Measurements from ENCODE around the gene ZNF107. TPM values are rescaled to one million over a fixed set of nuclear protein-coding genes. Genes with fewer than 3 reads are reported as not detected.

ZNF107 gene
- total RNA-seq (1 to 10 TPM; 3.8 to 7.3 TPM), polyA plus RNA-seq (ENCODE audit: insufficient read length in 6 of 6) (10 to 100 TPM in 5 of 6 donors, 1 to 10 TPM in 1; 10.0 to 13.1 (median 11.7) TPM)
- long read RNA-seq, donor 1, full-length matches to known transcripts = 4 of 4 reads
- long read RNA-seq, donor 1, partial matches to known transcripts = 0 of 4 reads
- long read RNA-seq, donor 1, other reads (novel, unspliced or antisense) = 0 of 4 reads
- long read RNA-seq, donor 2, full-length matches to known transcripts = 6 of 6 reads
- long read RNA-seq, donor 2, partial matches to known transcripts = 0 of 6 reads
- long read RNA-seq, donor 2, other reads (novel, unspliced or antisense) = 0 of 6 reads
- long read RNA-seq, donor 3, full-length matches to known transcripts = 2 of 2 reads
- long read RNA-seq, donor 3, partial matches to known transcripts = 0 of 2 reads
- long read RNA-seq, donor 3, other reads (novel, unspliced or antisense) = 0 of 2 reads
- long read RNA-seq, donor 4, partial matches to known transcripts = 0 of 2 reads
- long read RNA-seq, donor 4, other reads (novel, unspliced or antisense) = 2 of 2 reads
- long read RNA-seq, donor 5, full-length matches to known transcripts = 4 of 4 reads
- long read RNA-seq, donor 5, partial matches to known transcripts = 0 of 4 reads
- long read RNA-seq, donor 5, other reads (novel, unspliced or antisense) = 0 of 4 reads
- long read RNA-seq, donor 6, full-length matches to known transcripts = 6 of 6 reads
- long read RNA-seq, donor 6, partial matches to known transcripts = 0 of 6 reads
- long read RNA-seq, donor 6, other reads (novel, unspliced or antisense) = 0 of 6 reads
- long read RNA-seq, donor 7, full-length matches to known transcripts = 1 of 1 reads
- long read RNA-seq, donor 7, partial matches to known transcripts = 0 of 1 reads
- long read RNA-seq, donor 7, other reads (novel, unspliced or antisense) = 0 of 1 reads
- long read RNA-seq, donor 8, full-length matches to known transcripts = 1 of 1 reads
- long read RNA-seq, donor 8, partial matches to known transcripts = 0 of 1 reads
- long read RNA-seq, donor 8, other reads (novel, unspliced or antisense) = 0 of 1 reads
- long read RNA-seq, donor 9 = 0 reads
- long read RNA-seq, donor 10, full-length matches to known transcripts = 1 of 5 reads
- long read RNA-seq, donor 10, partial matches to known transcripts = 0 of 5 reads
- long read RNA-seq, donor 10, other reads (novel, unspliced or antisense) = 4 of 5 reads
- long read RNA-seq, donor 11, full-length matches to known transcripts = 1 of 1 reads
- long read RNA-seq, donor 11, partial matches to known transcripts = 0 of 1 reads
- long read RNA-seq, donor 11, other reads (novel, unspliced or antisense) = 0 of 1 reads
- long read RNA-seq, donor 12, full-length matches to known transcripts = 1 of 1 reads
- long read RNA-seq, donor 12, partial matches to known transcripts = 0 of 1 reads
- long read RNA-seq, donor 12, other reads (novel, unspliced or antisense) = 0 of 1 reads

GRCh38 chr7:64665980-64666662 is at the start of gene ZNF107:
Gene ZNF107 (plus strand): TSS chr7:64666133. CDS start chr7:64666283, 150 bp downstream.
- peak; percentile 100 for ATAC-seq
- Histone ChIP-seq H3K36me3 (peaks cover 0 to 19% of the 10 kb centered on the region in 2 donors), H3K4me3 (peak within 1 kb of the TSS; percentile 56 to 71), H3K27ac (peak within 1 kb of the TSS; percentile 55 to 78), H3K9me3 (peaks cover 0 to 3% of the 10 kb centered on the region in 2 donors), H3K4me1 (peaks cover 0 to 14% of the 10 kb centered on the region in 2 donors), H3K27me3 (no peaks in the 10 kb centered on the region)
- DNase-seq = peak; percentile 75 to 94 (median 92)
- intact Hi-C loops (cut with DNase I) = no loop called here
- TF ChIP-seq CTCF (IDR thresholded peaks at IDR 0.05) = no peak

- no peaks in the 10 kb centered on the region for H3K27me3 ChIP-seq
Measured at GRCh38 chr7:64618785-64619456, 47.0 kb upstream of the ZNF107 start.

GRCh38 chr7:64619705-64620104 is 46.2 kb upstream of the ZNF107 start:
- DNase-seq (no peak), ATAC-seq (no peak)
- TF ChIP-seq CTCF (IDR thresholded peaks at IDR 0.05) = no peak
- Histone ChIP-seq H3K36me3 (no peaks in the 10 kb centered on the region), H3K27me3 (no peaks in the 10 kb centered on the region), H3K9me3 (peaks cover 0 to 24% of the 10 kb centered on the region in 2 donors), H3K4me1 (no peaks in the 10 kb centered on the region), H3K4me3 (no peak overlapping the region), H3K27ac (no peak overlapping the region)
- intact Hi-C loops (cut with DNase I) = loop anchor here (5.0 to 10.0 kb wide), 2 partner anchors 435 to 437 kb away; no protein-coding TSS in a partner anchor

More at GRCh38 chr7:64618785-64619456, 47.0 kb upstream of the ZNF107 start:
- no peak overlapping the region for H3K27ac ChIP-seq
- intact Hi-C loops (cut with DNase I) = loop anchor here in 1 of 2 donors (5.0 kb wide), 1 partner anchor 437 kb away; no protein-coding TSS in a partner anchor
- no peaks in the 10 kb centered on the region for H3K36me3 ChIP-seq
- TF ChIP-seq CTCF (IDR thresholded peaks at IDR 0.05) = peak; percentile 49 to 60
- H3K9me3 ChIP-seq = peaks cover 0 to 24% of the 10 kb centered on the region in 2 donors
- H3K4me3 ChIP-seq = no peak overlapping the region
- ATAC-seq (peak; percentile 86), DNase-seq (peak in 1 of 4 donors; percentile 2)
- H3K4me1 ChIP-seq = no peaks in the 10 kb centered on the region

- peaks cover 0 to 24% of the 10 kb centered on the region in 2 donors for H3K9me3 ChIP-seq
- intact Hi-C loops (cut with DNase I) = loop anchor here in 1 of 2 donors (10.0 kb wide), 1 partner anchor 437 kb away; no protein-coding TSS in a partner anchor
- H3K27me3 ChIP-seq = no peaks in the 10 kb centered on the region
- no peak overlapping the region for H3K4me3 ChIP-seq
- no peak overlapping the region for H3K27ac ChIP-seq
- H3K36me3 ChIP-seq = no peaks in the 10 kb centered on the region
- H3K4me1 ChIP-seq = no peaks in the 10 kb centered on the region
- no peak for ATAC-seq
- TF ChIP-seq CTCF (IDR thresholded peaks at IDR 0.05) = no peak
- DNase-seq = no peak
Measured at GRCh38 chr7:64621656-64622055, 44.3 kb upstream of the ZNF107 start.
